AG04449 (cell line): Measurements from ENCODE around the gene WDR46.
"Not testable (repeated sequence)": the region's sequence is repeated elsewhere in the genome, so short reads cannot be mapped to it uniquely, and the experiment has no call there.

Source experiments
- CTCF ChIA-PET: fragments of 350-600 bp; formaldehyde crosslinking; extraction: SDS; loops from one replicate; lab custom pipeline; 2021; ENCODE audit warnings: antibody characterized with exemption; lab: Yijun Ruan, JAX
- POLR2A ChIA-PET: fragments of 400-600, 350-600 bp; formaldehyde crosslinking; extraction: SDS; loops from one replicate; lab custom pipeline; 2020; ENCODE audit warnings: antibody characterized with exemption, inconsistent platforms; lab: Yijun Ruan, JAX
- DNase-seq: peaks from one replicate; pipeline ENCODE4 v3.0.0-alpha.2; 2010; ENCODE audit warnings: low read depth, low spot score
- H3K4me3 ChIP-seq: 2 replicates; pipeline ENCODE4 v1.5.1; 2011; ENCODE audit warnings: low read depth, mild to moderate bottlenecking, control low read depth, low read length
- TF ChIP-seq, protein P1 (sequence below): IDR thresholded peaks from one replicate; pipeline ENCODE4 v1.5.1; 2011; ENCODE audit warnings: mild to moderate bottlenecking, moderate library complexity, low read length, control low read depth, inconsistent platforms; ENCODE audit not compliant: insufficient read depth; ENCODE audit errors: missing control alignments

WDR46 gene

DNA sequence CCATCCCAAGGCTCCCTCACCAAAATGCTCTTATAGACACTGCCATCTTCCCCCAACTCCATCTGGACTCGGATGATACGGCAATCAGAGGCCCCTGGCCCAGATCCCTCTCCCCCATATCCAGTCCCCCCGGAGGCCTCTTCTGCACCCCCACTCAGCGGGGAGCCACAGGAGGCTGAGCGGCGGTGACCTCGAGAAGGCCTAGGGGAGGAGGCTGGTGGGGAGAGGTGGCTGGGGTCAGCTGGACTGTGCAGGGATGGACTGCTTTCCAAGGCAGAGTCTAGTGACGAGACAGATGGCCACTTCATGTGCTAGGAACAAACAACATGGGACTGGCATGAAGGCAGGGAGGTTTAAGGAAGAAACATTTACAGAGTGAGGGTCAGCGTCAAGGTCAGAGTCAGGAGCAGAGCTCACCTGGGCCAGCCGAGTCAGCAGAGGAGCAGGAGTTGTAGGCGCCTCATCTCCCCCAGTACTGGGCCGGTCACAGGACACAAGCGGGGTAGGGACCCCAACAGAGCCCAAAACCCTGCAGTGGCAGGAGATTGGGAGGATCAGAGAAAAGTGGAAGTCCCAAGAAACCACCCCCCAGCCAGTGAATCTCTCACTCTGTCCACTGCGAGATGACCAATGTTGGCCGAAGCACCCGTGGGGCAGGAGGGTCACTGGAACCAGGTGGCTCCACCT is 4.1 kb upstream of the WDR46 start:
- CTCF ChIA-PET = interaction anchor here (2.3 to 7.3 kb wide), 2 partner anchors 7 to 16 kb away, joined by 5 to 52 read pairs; partner anchors contain the start of genes B3GALT4 and RGL2
- POLR2A ChIA-PET = no interaction called here
- H3K4me3 ChIP-seq = no peak overlapping the region
- no peak for DNase-seq
- TF ChIP-seq, protein P1, sequence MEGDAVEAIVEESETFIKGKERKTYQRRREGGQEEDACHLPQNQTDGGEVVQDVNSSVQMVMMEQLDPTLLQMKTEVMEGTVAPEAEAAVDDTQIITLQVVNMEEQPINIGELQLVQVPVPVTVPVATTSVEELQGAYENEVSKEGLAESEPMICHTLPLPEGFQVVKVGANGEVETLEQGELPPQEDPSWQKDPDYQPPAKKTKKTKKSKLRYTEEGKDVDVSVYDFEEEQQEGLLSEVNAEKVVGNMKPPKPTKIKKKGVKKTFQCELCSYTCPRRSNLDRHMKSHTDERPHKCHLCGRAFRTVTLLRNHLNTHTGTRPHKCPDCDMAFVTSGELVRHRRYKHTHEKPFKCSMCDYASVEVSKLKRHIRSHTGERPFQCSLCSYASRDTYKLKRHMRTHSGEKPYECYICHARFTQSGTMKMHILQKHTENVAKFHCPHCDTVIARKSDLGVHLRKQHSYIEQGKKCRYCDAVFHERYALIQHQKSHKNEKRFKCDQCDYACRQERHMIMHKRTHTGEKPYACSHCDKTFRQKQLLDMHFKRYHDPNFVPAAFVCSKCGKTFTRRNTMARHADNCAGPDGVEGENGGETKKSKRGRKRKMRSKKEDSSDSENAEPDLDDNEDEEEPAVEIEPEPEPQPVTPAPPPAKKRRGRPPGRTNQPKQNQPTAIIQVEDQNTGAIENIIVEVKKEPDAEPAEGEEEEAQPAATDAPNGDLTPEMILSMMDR = no peak

DNA sequence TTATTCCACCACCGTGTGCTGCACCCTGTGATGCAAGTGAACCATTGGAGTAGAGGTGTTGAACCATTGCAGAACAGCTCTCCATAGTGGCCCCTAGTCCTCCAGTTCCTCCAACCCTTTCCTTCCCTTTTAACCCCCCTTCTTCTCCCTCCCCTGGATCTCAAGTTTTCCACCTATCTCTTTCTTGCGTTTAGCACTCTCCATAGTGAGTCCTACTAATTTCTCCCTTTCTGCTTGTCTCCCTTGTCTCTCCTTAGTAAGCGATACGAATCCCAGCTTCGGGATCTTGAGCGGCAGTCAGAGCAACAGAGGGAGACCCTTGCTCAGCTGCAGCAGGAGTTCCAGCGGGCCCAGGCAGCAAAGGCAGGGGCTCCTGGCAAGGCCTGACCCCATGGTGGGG is 1.4 kb upstream of the WDR46 start:
- TF ChIP-seq, protein P1 = no peak
- ChIA-PET CTCF (interaction anchor here (0.6 to 7.3 kb wide), 4 partner anchors 10 to 19 kb away, joined by 3 to 52 read pairs (median 26); partner anchors contain the start of genes B3GALT4, RGL2, RPS18 and VPS52), POLR2A (interaction anchor here (1.2 kb wide), 1 partner anchor 9 kb away, joined by 3 read pairs; the partner anchor contains the start of gene RGL2)
- no peak for DNase-seq
- H3K4me3 ChIP-seq = peak overlapping the region; percentile 94

DNA sequence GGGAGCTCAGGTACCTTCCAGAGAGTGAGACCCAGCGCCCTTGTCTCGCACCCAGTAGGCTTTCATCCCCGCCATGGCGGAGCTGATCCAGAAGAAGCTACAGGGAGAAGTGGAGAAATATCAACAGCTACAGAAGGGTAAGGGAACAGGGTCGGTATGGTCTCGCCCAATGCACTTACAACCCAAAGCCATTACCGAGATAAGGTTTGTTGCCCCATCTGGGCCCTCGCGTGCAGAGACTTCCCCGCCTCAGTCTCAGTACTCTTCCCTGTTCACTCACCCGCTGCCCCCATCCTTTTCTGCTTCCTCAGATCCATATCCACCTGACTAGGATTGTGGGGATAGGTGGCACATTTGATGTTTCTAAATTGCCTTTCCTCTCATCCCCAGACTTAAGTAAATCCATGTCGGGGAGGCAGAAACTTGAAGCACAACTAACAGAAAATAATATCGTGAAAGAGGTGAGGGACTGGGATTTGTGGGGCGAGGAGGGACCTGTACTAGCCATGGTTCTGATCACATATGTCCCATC is 811 bp upstream of the WDR46 start:
- DNase-seq = no peak

DNA sequence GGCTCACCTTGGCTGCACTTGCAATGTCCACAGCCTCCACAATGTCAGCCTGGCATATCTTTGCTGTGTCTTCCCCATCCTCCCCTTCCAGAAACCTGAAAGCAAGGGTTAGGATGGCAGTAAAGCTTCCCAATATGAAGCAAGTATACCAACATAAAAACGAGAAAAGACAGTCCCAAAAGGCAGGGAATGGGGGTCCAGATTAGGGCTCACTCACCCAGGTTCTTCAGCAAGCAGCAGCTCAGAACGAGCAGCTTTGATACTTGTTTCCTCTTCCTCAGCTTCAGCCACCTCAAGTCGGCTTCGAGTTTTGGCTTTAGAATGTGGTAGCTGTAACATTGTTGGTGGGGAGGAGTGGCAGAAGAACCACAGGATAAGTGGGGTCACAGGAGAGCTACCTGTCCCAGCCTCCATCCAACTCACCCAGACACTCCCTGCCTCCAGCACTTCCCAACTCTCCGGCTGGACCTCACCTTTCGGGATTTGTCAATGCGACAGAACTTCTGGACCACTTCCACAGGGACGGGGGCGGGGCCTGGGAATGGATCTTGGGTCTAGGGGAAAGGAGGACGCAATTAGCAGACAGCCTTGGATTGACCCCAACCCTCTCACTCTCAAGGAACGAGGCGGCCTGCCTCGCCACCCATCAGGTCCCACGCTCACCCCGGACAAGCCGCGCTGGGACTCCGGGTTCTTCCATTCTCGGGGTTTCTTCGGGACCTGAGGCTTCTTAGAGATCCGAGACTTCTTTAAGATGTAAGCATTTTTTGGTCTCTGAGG is 708 bp downstream of the WDR46 start:
- H3K4me3 ChIP-seq = peak overlapping the region; percentile 94
- ChIA-PET CTCF (interaction anchor here (0.9 to 7.3 kb wide), 7 partner anchors 9 to 103 kb away, joined by 3 to 52 read pairs (median 4); partner anchors contain the start of genes B3GALT4, RGL2, RPS18 and VPS52), POLR2A (interaction anchor here (0.7 to 4.2 kb wide), 8 partner anchors 9 to 37 kb away, joined by 3 to 57 read pairs (median 6); partner anchors contain the start of genes B3GALT4, RGL2, RPS18 and TAPBP)
- no peak for DNase-seq
- TF ChIP-seq, protein P1 = no peak

More for the DNA sequence above, 811 bp upstream of the WDR46 start:
- ChIA-PET CTCF (interaction anchor here (1.4 to 7.3 kb wide), 4 partner anchors 10 to 42 kb away, joined by 3 to 52 read pairs (median 26); partner anchors contain the start of genes B3GALT4, RGL2, RPS18 and VPS52), POLR2A (interaction anchor here (0.8 to 4.2 kb wide), 7 partner anchors 8 to 77 kb away, joined by 3 to 57 read pairs (median 7); partner anchors contain the start of genes B3GALT4, RGL2, RPS18 and TAPBP)
- TF ChIP-seq, protein P1 = no peak
- peak overlapping the region; percentile 94 for H3K4me3 ChIP-seq

DNA sequence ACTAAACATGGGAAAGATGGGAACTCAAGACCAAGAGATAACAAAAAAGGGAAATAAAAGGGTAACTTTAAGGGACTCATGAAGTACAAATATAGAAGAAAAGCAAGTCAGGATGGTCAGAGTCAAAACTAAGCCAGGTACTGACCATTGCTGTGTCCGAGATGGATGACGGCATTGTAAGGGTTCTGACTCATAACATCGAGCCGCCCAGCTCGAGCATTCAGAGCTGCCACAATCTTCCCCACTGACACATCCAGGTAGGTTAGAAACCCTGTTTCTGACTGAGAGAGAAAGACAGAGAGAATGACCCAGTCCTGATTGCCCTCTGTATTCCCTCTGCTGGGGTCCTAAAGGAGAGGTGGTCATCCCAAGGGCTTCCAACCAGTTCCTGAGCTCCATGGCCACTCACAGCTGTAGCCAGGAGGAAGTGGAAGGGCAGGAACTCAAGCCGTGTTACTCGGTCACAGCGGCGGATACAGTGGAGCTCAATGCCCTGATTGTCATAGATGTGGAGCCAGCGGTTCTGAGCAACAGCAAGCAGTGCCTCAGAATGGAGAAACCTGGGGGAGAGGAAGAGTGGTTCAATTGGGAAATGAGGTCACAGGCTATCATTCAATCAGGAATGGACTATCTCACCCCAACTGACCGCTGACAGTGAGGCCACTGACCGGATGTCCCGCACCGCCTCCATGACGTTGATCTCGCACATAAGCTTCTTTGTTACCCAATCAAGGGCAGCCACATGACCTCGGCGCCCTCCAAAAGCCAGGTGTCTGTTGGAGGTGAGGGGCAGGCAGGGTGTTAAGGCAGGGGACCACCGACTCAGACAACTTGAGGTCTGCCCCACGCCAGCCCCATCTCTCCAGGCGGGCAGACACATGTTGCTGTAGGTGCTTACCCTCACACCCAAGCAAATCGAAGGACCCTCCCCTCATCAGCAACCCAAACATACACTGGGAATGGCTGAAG is 1.8 kb downstream of the WDR46 start:
- POLR2A ChIA-PET = interaction anchor here (4.2 kb wide), 1 partner anchor 9 kb away, joined by 57 read pairs; the partner anchor contains the start of gene B3GALT4
- DNase-seq = no peak
- peak overlapping the region; percentile 94 for H3K4me3 ChIP-seq
- CTCF ChIA-PET = interaction anchor here (0.9 to 7.3 kb wide), 5 partner anchors 10 to 104 kb away, joined by 3 to 52 read pairs (median 4); partner anchors contain the start of genes B3GALT4 and RGL2
- TF ChIP-seq, protein P1 = no peak

DNA sequence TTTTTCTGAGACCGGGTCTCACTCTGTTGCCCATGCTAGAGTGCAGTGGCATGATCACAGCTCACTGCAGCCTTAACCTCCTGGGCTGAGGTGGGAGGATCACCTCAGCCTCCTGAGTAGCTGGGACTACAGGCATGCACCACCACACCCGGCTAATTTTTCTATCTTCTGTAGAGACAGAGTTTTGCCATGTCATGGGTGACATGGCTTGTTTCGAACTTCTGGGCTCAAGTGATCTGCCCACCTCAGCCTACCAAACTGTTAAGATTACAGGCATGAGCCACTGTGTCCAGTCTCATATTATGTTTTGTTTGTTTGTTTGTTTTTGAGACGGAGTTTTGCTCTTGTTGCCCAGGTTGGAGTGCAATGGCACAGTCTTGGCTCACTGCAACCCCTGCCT is 3.8 kb downstream of the WDR46 start:
- CTCF ChIA-PET, DNase-seq, POLR2A ChIA-PET, H3K4me3 ChIP-seq: not testable (repeated sequence)
